Tibial artery (tissue), 4 donors: ENCODE data around the gene SUFU.
A peak's percentile ranks its signal among the peaks of the same experiment; 100 is the strongest.

Source experiments
- DNase-seq, 2 donors: peaks; one replicate each; pipeline ENCODE4 v3.0.0-alpha.2; 2019
- H3K27ac ChIP-seq, 2 donors: fragments of 200-600 bp; sonication (generic) in 1 of 2; 1 replicate in 1 of 2; 2 replicates in 1 of 2; pipeline ENCODE4 v1.5.1; 2018 to 2019; ENCODE audit warnings: mild to moderate bottlenecking in 1 of 2
- H3K27me3 ChIP-seq, 2 donors: fragments of 200-600 bp; sonication (generic) in 1 of 2; one replicate each; pipeline versions ENCODE4 v1.5.1 to v1.6.0; 2016 to 2019
- H3K36me3 ChIP-seq, 3 donors: fragments of 200-600 bp; sonication (generic) in 2 of 3; one replicate each; pipeline ENCODE4 v1.5.1; 2016 to 2019; ENCODE audit warnings: mild to moderate bottlenecking in 2 of 3
- H3K4me1 ChIP-seq, 4 donors: fragments of 200-600 bp; sonication (generic) in 2 of 4; 1 replicate in 3 of 4; 2 replicates in 1 of 4; pipeline ENCODE4 v1.5.1; 2016 to 2019
- H3K4me3 ChIP-seq, 2 donors: fragments of 200-600 bp; sonication (generic) in 1 of 2; 1 replicate in 1 of 2; 2 replicates in 1 of 2; pipeline ENCODE4 v1.5.1; 2018 to 2019; ENCODE audit warnings: mild to moderate bottlenecking in 2 of 2
- H3K9me3 ChIP-seq, 3 donors: fragments of 200-600 bp; sonication (generic) in 1 of 3; one replicate each; pipeline ENCODE4 v1.5.1; 2016 to 2019
- intact Hi-C: fragments of 100-400 bp; cut with DNase I; formaldehyde crosslinking; loops from one replicate; pipeline ENCODE4 v1.15.0; 2023; ENCODE audit warnings: low total_unique reads
- TF ChIP-seq, protein P1 (sequence below), 2 experiments: fragments of 200-600 bp in 1 of 2; fragments of 450-650 bp in 1 of 2; IDR thresholded peaks; one replicate each; pipeline ENCODE4 v1.5.1; 2017 to 2019; ENCODE audit warnings: antibody characterized with exemption in 2 of 2, mild to moderate bottlenecking in 1 of 2, moderate library complexity in 1 of 2

Gene SUFU

DNA sequence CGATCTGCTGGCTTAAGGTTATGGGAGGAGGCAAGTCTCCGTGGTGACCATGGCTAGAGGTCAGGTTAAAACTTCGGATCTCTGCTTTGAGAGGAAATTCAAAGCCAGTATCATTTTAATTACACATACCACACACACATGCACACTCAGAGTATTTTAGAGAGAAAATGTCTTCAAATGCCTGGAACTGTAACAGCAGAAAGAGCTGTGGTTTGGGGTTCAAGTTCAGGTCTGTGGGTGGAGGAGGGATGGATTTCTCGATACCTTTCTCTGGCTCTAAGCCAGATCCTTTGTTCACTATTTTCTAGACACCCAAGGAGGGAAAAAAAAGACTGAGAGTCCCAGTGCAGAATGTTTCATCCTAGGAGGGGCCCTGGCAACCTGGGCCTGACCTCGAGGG is 177.9 kb downstream of the SUFU start:
- peaks cover 0 to 15% (median 8%) of the 10 kb centered on the region in 4 donors for H3K4me1 ChIP-seq
- TF ChIP-seq, protein P1, sequence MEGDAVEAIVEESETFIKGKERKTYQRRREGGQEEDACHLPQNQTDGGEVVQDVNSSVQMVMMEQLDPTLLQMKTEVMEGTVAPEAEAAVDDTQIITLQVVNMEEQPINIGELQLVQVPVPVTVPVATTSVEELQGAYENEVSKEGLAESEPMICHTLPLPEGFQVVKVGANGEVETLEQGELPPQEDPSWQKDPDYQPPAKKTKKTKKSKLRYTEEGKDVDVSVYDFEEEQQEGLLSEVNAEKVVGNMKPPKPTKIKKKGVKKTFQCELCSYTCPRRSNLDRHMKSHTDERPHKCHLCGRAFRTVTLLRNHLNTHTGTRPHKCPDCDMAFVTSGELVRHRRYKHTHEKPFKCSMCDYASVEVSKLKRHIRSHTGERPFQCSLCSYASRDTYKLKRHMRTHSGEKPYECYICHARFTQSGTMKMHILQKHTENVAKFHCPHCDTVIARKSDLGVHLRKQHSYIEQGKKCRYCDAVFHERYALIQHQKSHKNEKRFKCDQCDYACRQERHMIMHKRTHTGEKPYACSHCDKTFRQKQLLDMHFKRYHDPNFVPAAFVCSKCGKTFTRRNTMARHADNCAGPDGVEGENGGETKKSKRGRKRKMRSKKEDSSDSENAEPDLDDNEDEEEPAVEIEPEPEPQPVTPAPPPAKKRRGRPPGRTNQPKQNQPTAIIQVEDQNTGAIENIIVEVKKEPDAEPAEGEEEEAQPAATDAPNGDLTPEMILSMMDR (IDR thresholded peaks at IDR 0.05) = no peak
- no peaks in the 10 kb centered on the region for H3K9me3 ChIP-seq
- intact Hi-C loops = no loop called here
- H3K27me3 ChIP-seq = no peaks in the 10 kb centered on the region
- H3K36me3 ChIP-seq = peaks cover 6 to 57% (median 19%) of the 10 kb centered on the region in 3 donors
- no peak overlapping the region for H3K27ac ChIP-seq
- DNase-seq = no peak
- no peak overlapping the region for H3K4me3 ChIP-seq

DNA sequence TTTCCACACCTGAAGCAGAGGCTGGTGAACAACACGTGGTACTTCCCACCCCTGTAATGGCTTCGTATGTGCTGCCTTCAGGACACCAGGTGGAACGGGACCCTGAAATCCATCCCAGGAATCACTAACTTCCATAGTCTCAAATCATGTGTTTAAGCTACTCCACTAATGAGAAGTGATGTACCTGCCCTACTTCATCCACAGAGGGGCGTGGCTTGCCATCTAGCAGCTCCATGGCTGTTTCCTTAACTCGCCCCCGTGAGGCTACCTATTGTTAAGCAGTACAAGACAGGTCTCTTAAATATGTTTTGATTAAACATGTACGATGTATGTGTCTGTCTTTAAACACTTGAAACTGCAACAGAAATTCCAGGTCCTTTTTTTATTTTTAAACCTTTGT is 178.6 kb downstream of the SUFU start:
- intact Hi-C loops = no loop called here
- TF ChIP-seq, protein P1 (IDR thresholded peaks at IDR 0.05) = no peak
- peak in 1 of 2 donors; percentile 41 for DNase-seq

DNA sequence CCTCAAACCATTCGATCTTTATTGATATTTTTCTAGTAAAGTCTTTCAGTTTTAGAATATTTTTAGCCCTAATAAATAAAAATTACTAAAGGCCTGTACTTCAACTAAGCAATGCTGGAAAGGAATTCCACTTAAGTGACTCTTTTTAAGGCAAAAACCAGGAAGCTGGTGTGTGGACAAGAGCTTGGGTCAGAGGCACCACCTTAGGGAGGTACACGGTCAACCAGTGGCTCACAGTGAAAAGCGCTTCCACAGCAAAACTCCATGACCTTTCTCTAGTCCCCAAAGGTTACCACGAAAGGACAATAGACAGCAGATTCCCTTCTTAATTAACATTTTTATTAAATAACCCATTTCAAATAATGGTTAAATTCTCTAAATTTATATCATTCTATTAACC is 179.2 kb downstream of the SUFU start:
- peaks cover 0 to 10% (median 6%) of the 10 kb centered on the region in 4 donors for H3K4me1 ChIP-seq
- no peak for DNase-seq
- no peak overlapping the region for H3K4me3 ChIP-seq
- peaks cover 6 to 62% (median 19%) of the 10 kb centered on the region in 3 donors for H3K36me3 ChIP-seq
- intact Hi-C loops = no loop called here
- no peak overlapping the region for H3K27ac ChIP-seq
- H3K9me3 ChIP-seq = no peaks in the 10 kb centered on the region
- TF ChIP-seq, protein P1 (IDR thresholded peaks at IDR 0.05) = no peak
- H3K27me3 ChIP-seq = no peaks in the 10 kb centered on the region

More for the DNA sequence above, 178.6 kb downstream of the SUFU start:
- H3K36me3 ChIP-seq = peaks cover 6 to 57% (median 19%) of the 10 kb centered on the region in 3 donors
- no peaks in the 10 kb centered on the region for H3K27me3 ChIP-seq
- H3K9me3 ChIP-seq = no peaks in the 10 kb centered on the region
- H3K27ac ChIP-seq = no peak overlapping the region
- H3K4me3 ChIP-seq = no peak overlapping the region
- peaks cover 0 to 10% (median 6%) of the 10 kb centered on the region in 4 donors for H3K4me1 ChIP-seq
